Glutamatergic neuron (in vitro differentiated cells): Measurements from ENCODE around the gene SNN. TPM values are rescaled to one million over a fixed set of nuclear protein-coding genes. Genes with fewer than 3 reads are reported as not detected.

ENCODE experiments used
- DNase-seq: peaks from one replicate; pipeline ENCODE4 v3.0.0; 2022
- H3K27ac Mint-ChIP-seq: one replicate; pipeline ENCODE4 v1.8.0; 2020; ENCODE audit warnings: mild to moderate bottlenecking, mixed read lengths, inconsistent platforms; ENCODE audit not compliant: unreplicated experiment
- H3K27me3 Mint-ChIP-seq: one replicate; pipeline ENCODE4 v1.8.0; 2020; ENCODE audit warnings: mild to moderate bottlenecking, moderate library complexity, mixed read lengths, inconsistent platforms; ENCODE audit not compliant: unreplicated experiment
- H3K36me3 Mint-ChIP-seq: one replicate; pipeline ENCODE4 v1.8.0; 2020; ENCODE audit warnings: mild to moderate bottlenecking, mixed read lengths, inconsistent platforms; ENCODE audit not compliant: unreplicated experiment
- H3K4me1 Mint-ChIP-seq: one replicate; pipeline ENCODE4 v1.8.0; 2020; ENCODE audit warnings: mild to moderate bottlenecking, low read depth, mixed read lengths, inconsistent platforms; ENCODE audit not compliant: unreplicated experiment
- H3K4me3 Mint-ChIP-seq: one replicate; pipeline ENCODE4 v1.8.0; 2020; ENCODE audit warnings: mild to moderate bottlenecking, mixed read lengths, inconsistent platforms; ENCODE audit not compliant: unreplicated experiment
- H3K9me3 Mint-ChIP-seq: one replicate; pipeline ENCODE4 v1.8.0; 2020; ENCODE audit warnings: mild to moderate bottlenecking, moderate library complexity, mixed read lengths, inconsistent platforms; ENCODE audit not compliant: unreplicated experiment
- total RNA-seq: library from RNA; stranded (reverse); fragmentation: NEBNext Ultra II Directional; extraction: Animal tissue kit (Norgen Biotek cat#: 25700); gene quantifications from one replicate; pipeline ENCODE4 v1.2.1, GENCODE V29; 2021; ENCODE audit not compliant: unreplicated experiment
- TF ChIP-seq, protein P1 (sequence below): fragments of 200-600 bp; sonication (generic); IDR thresholded peaks from one replicate; pipeline ENCODE4 v1.5.0; 2021; ENCODE audit not compliant: partially characterized antibody, unreplicated experiment

Gene SNN
- total RNA-seq, 1 donor from 2014 or later: 491 TPM

- Mint-ChIP-seq H3K4me1 (peaks cover 31% of the 10 kb centered on the region), H3K4me3 (peak overlapping the region; percentile 74), H3K27me3 (peaks cover 31% of the 10 kb centered on the region), H3K9me3 (peaks cover 41% of the 10 kb centered on the region), H3K27ac (peak overlapping the region; percentile 100), H3K36me3 (no peaks in the 10 kb centered on the region)
- DNase-seq: no peak
- TF ChIP-seq, protein P1, sequence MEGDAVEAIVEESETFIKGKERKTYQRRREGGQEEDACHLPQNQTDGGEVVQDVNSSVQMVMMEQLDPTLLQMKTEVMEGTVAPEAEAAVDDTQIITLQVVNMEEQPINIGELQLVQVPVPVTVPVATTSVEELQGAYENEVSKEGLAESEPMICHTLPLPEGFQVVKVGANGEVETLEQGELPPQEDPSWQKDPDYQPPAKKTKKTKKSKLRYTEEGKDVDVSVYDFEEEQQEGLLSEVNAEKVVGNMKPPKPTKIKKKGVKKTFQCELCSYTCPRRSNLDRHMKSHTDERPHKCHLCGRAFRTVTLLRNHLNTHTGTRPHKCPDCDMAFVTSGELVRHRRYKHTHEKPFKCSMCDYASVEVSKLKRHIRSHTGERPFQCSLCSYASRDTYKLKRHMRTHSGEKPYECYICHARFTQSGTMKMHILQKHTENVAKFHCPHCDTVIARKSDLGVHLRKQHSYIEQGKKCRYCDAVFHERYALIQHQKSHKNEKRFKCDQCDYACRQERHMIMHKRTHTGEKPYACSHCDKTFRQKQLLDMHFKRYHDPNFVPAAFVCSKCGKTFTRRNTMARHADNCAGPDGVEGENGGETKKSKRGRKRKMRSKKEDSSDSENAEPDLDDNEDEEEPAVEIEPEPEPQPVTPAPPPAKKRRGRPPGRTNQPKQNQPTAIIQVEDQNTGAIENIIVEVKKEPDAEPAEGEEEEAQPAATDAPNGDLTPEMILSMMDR: no peak
Observed at GRCh38 chr16:11666103-11667055, 1.9 kb upstream of the SNN start.

DNA sequence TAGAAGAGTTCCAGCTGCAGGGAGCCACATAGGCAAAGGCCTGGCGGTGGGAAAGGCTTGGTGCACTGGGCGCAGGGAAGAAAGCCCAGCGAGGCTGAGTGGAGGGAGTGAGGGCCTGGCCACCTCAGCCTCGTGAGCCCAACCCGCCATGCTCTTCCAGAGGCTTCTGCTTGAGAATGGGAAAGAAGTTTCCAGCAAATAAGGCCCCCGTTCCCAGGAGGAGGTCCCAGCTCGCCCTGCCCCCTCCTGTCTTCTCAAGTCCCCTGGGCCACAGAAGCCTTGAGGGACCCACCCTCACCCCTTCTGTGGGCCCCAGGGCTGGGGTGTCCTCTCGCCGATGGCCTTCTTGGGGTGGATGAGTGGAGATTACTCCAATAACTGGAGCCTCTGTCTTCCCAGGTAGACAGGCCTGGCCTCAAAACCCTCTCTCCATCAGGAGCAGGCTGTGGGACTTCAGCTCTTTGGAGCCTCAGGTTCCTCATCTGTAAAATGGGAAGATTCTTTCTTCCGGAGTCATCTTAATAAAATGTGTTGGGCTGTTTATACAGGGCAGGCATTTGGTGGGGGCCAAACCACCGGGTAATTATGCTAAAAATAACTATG is 933 bp upstream of the SNN start:
- H3K9me3 Mint-ChIP-seq: peaks cover 45% of the 10 kb centered on the region
- no peak for DNase-seq
- TF ChIP-seq, protein P1: no peak
- H3K4me3 Mint-ChIP-seq: peak overlapping the region; percentile 64
- H3K27me3 Mint-ChIP-seq: peaks cover 36% of the 10 kb centered on the region
- peaks cover 34% of the 10 kb centered on the region for H3K4me1 Mint-ChIP-seq
- H3K27ac Mint-ChIP-seq: peak overlapping the region; percentile 100
- no peaks in the 10 kb centered on the region for H3K36me3 Mint-ChIP-seq

GRCh38 chr16:11668623-11669379 is 546 bp downstream of the SNN start:
- Mint-ChIP-seq H3K27me3 (peaks cover 36% of the 10 kb centered on the region), H3K36me3 (no peaks in the 10 kb centered on the region), H3K9me3 (peaks cover 47% of the 10 kb centered on the region), H3K4me3 (peak overlapping the region; percentile 94), H3K27ac (peak overlapping the region; percentile 98), H3K4me1 (peaks cover 45% of the 10 kb centered on the region)
- peak; percentile 61 for DNase-seq
- TF ChIP-seq, protein P1: no peak

DNA sequence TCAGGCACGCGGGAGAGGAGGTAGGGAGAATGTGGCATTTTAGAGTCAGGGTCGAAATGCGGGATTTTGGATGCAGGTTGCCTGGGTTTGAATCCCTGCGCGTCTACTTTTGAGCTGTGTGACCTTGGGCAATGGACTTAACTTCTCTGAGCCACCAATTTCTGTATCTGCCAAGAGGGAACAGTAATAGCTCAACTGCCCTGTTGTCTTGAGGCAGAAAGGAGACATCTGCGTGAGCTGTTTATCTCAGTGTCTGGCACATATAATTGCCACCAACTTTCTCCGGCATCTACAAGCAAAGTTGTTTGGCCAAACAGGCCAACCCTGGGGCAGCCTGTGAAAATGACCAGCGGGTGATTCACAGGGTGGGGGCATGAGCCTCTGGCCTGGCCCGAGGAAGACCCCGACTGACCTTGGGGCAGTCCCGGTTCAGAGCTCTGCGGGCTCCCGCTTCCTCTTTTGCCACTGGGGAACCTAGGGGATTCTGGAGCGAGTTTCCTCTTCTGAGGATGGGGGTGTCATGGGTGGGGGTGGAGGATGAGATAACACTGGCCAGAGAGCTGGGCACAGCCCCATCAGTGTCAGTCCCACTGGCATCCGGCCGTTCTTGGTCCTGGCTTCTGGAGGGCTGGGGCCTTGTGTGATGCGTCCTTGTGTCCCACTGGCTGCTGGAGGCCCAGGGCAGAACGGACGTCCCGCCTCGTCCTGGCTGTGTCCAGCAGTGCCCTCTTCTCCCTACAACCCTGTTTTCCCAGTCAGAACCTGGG is 1.3 kb downstream of the SNN start:
- peaks cover 47% of the 10 kb centered on the region for H3K9me3 Mint-ChIP-seq
- peaks cover 34% of the 10 kb centered on the region for H3K27me3 Mint-ChIP-seq
- no peaks in the 10 kb centered on the region for H3K36me3 Mint-ChIP-seq
- peak overlapping the region; percentile 98 for H3K27ac Mint-ChIP-seq
- peaks cover 44% of the 10 kb centered on the region for H3K4me1 Mint-ChIP-seq
- H3K4me3 Mint-ChIP-seq: peak overlapping the region; percentile 94
- DNase-seq: no peak
- TF ChIP-seq, protein P1: no peak
